Endothelial cell of umbilical vein (primary cell): ENCODE measurements around the gene SLC7A8.

ENCODE experiments used
- EZH2 ChIP-seq: IDR thresholded peaks from 2 replicates; pipeline ENCODE4 v1.6.1; 2012; ENCODE audit warnings: borderline replicate concordance, low read depth, mild to moderate bottlenecking, moderate library complexity, low read length, inconsistent platforms; ENCODE audit not compliant: severe bottlenecking
- MAX ChIP-seq: IDR thresholded peaks from 2 replicates; pipeline ENCODE4 v1.6.1; 2011; ENCODE audit not compliant: insufficient read depth, insufficient read length
- MYC ChIP-seq: IDR thresholded peaks from one replicate; pipeline ENCODE4 v1.6.1; 2011; ENCODE audit warnings: mild to moderate bottlenecking, low read depth, low read length
- POLR2A ChIP-seq: IDR thresholded peaks from 2 replicates; pipeline ENCODE4 v1.6.1; 2012; ENCODE audit warnings: low read depth, mild to moderate bottlenecking, control low read depth, low read length
- POLR2AphosphoS5 ChIP-seq: IDR thresholded peaks from 2 replicates; pipeline ENCODE4 v1.6.1; 2012; ENCODE audit warnings: low read depth, mild to moderate bottlenecking, control low read depth, low read length, moderate library complexity; ENCODE audit not compliant: insufficient read depth
- TF ChIP-seq, protein P1 (sequence below), 2 donors: IDR thresholded peaks; 1 replicate in 1 of 2; 2 replicates in 1 of 2; pipeline ENCODE4 v1.5.1; 2011; ENCODE audit warnings: low read length in 2 of 2, mild to moderate bottlenecking in 2 of 2, moderate library complexity in 2 of 2, control low read depth in 1 of 2, inconsistent platforms in 1 of 2, low read depth in 1 of 2; ENCODE audit not compliant: insufficient read depth in 1 of 2; ENCODE audit errors: extremely low read depth in 1 of 2

DNA sequence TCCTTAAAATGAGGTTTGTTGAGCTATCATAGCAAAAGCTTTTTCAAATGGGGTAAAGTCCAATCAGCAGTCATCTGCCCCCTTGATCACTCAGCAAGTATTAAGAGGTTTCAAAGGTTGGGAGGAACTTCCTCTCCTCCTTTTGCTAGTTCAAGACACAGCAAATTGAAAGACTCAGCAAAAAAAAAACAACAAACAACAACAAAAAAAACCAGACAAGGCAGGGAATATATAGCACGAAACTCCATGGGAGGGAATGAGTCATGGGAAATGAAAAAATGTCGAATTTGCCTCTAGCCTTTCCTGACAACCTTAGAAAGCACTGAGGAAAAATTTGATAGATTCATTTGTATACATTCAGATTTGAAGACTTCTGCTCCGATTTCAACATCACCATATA is 1.6 kb upstream of the SLC7A8 start:
- TF ChIP-seq, protein P1, sequence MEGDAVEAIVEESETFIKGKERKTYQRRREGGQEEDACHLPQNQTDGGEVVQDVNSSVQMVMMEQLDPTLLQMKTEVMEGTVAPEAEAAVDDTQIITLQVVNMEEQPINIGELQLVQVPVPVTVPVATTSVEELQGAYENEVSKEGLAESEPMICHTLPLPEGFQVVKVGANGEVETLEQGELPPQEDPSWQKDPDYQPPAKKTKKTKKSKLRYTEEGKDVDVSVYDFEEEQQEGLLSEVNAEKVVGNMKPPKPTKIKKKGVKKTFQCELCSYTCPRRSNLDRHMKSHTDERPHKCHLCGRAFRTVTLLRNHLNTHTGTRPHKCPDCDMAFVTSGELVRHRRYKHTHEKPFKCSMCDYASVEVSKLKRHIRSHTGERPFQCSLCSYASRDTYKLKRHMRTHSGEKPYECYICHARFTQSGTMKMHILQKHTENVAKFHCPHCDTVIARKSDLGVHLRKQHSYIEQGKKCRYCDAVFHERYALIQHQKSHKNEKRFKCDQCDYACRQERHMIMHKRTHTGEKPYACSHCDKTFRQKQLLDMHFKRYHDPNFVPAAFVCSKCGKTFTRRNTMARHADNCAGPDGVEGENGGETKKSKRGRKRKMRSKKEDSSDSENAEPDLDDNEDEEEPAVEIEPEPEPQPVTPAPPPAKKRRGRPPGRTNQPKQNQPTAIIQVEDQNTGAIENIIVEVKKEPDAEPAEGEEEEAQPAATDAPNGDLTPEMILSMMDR (IDR thresholded peaks at IDR 0.05; ENCODE audit: extremely low read depth in 1 of 2, insufficient read depth in 1 of 2, low read depth in 1 of 2, low read length in 2 of 2) = no peak
- TF ChIP-seq POLR2AphosphoS5 = no peak
- TF ChIP-seq MAX = no peak
- no peak for TF ChIP-seq EZH2
- no peak for TF ChIP-seq POLR2A
- no peak for TF ChIP-seq MYC
